Stimulated activated CD8-positive, alpha-beta memory T cell treated with anti-CD3 and anti-CD28 coated beads, Interleukin-7, amount 100 ng/mL, for 48 hours (primary cell): ENCODE data around the gene CHRDL1.
"Not testable (repeated sequence)": the region's sequence is repeated elsewhere in the genome, so short reads cannot be mapped to it uniquely, and the experiment has no call there.

Experiments
- DNase-seq, 2 donors: peaks; one replicate each; pipeline ENCODE4 v3.0.0-alpha.2; 2020; ENCODE audit warnings: low read depth in 1 of 2; ENCODE audit errors: extremely low read depth in 1 of 2

The CHRDL1 gene, protein sequence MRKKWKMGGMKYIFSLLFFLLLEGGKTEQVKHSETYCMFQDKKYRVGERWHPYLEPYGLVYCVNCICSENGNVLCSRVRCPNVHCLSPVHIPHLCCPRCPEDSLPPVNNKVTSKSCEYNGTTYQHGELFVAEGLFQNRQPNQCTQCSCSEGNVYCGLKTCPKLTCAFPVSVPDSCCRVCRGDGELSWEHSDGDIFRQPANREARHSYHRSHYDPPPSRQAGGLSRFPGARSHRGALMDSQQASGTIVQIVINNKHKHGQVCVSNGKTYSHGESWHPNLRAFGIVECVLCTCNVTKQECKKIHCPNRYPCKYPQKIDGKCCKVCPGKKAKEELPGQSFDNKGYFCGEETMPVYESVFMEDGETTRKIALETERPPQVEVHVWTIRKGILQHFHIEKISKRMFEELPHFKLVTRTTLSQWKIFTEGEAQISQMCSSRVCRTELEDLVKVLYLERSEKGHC

DNA sequence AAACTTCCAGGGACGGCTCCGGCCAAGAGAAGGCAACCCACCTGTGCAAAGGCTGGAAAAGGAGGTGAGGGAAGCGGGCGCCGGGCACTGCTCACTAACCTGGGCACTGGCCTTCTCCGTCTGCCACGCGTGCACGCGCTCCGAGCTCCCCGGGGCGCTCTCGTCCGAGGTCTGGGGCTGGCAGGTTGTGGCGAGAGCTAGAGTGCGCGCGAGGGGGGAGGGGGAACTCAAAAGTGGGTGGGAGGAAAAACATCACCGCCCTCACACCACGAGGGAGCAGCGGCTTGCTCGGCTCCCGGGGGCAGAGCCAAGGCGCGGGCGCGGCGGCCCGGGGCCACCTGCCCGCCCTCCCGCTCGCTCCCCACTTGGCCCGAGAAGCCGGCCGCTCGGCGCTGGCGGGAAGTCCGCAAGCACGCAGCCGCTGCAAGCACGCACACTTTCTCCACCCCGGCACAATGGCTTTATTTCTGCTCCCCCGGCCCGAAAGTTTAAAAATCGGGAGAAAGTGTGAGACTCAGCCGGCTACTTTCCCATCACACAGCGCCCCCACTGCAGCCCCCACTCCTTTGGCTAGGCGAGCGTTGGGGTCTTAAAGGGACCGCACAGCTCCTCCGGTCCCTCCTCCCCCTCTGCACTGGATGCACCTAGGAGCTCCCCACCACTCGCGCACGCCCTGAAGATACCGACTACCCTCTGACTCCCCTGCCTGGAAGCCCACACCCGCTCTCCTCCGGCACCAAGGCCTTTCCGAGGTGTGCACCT lies at the start of gene CHRDL1:
Gene CHRDL1, minus strand, starts transcription at position 173 of the 762 bp plus-strand sequence. CDS start 3,636 bp downstream, outside the sequence.
- DNase-seq: no peak

DNA sequence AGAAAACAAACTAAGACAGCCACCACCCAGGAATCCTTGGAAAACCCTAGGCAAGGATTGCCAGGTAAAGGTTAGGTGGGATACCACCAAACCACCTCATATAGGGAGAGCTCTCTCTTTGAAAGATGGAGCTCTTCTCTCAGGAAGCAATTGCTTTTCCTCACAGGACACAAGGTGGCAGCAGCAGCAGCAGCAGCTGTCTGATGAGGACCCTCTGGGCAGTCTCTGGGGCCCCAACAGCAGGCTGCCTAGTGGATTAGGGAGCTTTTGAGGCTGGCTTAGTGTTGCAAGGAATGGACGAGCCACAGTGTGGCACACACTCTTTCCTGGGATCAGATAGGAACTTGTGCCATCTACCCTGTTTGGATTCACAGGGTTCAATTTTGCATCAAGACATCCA lies 41.4 kb upstream of the CHRDL1 start:
- DNase-seq: no peak

DNA sequence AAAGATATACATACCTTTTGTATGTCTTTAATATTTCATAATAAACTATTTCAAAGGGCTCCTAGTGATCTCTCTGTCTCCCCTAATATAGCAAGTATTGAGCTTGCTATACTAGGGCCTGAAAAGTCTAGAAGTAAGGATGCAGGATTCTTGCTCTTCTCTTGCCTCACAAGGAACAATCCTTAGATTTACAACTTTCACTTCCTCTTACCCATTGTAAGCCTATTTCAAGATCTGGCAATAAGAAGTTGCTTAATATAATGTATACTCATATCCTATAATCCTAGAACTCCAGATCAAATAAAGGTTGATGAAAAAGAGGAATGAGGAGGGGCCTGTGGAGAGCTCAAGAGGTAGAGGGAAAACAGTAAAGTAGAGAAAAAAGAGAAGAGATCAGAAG lies 40.8 kb upstream of the CHRDL1 start:
- no peak for DNase-seq

DNA sequence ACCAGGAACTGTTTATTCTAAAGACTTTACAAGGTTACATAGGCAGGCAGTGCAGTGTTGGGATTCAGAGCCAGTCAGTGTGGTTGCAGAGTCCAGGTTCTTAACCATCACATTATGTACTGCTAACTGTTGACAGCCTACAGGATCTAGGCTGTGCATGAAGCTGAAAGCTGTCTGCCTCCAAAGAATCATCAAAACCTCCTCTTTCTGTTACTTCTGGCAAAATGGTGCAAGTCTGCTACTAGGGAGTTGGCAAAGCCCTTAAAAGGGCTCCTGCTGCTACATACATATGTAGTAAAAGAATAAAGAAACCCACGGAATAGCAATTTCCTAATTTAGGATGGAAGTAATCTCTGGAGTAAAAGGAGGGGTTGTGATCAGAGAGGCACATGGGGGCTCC lies 40.4 kb upstream of the CHRDL1 start:
- no peak for DNase-seq

DNA sequence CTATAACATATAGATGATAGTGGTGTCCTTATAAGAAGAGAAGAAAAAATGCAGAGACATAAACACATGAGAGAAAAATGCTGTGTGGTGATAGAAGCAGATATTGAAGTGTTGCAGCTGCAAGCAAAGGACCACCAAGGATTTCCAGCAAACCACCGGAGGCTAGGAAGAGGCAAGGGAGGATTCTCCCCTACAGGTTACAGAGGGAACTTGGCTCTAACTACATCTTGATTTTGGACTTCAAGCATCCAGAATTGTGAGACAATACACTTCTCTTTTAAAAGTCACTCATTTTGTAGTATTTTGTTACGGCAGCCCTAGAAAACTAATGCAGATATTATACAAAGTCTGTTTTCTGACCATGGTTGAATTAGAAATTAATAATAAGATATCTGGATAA lies 30.4 kb upstream of the CHRDL1 start:
- no peak for DNase-seq

DNA sequence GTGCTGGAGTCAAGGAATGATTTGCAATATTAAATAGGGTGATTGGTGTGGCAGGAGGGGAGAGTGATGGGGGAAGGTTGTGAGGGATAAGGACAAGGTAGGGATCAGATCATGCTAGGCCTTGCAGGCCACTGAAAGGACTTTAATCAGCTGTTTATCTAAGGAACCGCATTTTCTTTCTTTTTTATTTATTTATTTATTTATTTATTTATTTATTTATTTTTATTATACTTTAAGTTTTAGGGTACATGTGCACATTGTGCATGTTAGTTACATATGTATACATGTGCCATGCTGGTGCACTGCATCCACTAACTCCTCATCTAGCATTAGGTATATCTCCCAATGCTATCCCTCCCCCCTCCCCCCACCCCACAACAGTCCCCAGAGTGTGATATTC lies 20.9 kb upstream of the CHRDL1 start:
- not testable (repeated sequence) for DNase-seq

DNA sequence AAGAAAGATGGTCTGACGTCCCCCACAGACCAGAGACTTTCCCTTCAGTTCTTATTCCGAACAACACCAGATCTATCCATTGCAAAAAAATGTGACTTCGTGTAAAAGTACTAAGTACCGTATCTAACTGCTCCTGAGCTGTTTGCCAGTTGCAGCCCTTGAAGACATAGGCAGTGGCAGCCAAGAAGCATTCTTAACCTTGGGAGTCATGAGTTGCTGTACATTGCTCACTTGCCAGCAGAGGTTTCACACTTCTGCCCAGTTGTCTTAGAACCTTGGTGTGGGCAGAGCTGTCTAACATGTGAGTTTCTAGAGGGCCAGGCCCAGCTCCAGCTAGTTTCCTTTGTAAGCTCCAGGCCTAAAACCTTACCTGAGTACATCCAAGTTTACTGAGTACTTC lies 10.5 kb upstream of the CHRDL1 start:
- DNase-seq: no peak

DNA sequence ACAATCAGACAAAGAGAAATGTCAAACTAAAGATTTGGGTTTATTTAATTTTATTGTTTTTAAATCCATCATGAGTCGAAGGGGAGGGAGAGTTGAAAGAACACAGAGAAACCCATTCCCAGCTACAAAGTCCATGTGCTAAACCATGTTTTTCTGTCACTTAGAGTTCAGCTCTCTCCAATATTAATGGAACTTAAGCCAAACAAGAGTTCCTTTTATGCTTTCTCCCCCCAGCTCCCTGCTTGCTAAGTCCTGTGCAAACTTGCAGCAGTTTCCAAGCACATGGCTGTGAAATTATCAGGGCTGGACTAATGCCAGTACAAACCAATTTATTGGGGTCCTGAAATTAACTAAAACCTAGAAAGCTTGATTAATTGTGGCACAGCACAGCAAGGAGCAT lies 9.7 kb upstream of the CHRDL1 start:
- DNase-seq: no peak

DNA sequence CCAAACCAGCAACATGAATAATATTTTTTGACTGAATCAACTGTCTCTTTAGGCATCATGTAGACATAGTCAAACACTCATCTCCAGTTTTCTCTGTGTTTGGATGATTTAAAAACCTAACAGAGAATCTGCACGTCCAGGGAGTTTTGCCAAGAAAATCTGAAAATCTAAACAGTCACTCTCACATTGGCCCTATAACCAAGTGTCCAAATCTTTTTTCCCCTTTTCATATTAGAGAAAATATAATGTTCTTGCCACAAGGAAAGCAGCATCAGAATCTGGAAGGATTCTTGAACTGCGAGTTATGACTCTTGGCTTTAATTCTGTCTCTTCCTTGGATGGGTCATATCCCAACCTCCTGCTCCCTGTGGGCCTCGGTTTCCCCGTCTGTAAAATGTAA lies 8.8 kb upstream of the CHRDL1 start:
- no peak for DNase-seq

DNA sequence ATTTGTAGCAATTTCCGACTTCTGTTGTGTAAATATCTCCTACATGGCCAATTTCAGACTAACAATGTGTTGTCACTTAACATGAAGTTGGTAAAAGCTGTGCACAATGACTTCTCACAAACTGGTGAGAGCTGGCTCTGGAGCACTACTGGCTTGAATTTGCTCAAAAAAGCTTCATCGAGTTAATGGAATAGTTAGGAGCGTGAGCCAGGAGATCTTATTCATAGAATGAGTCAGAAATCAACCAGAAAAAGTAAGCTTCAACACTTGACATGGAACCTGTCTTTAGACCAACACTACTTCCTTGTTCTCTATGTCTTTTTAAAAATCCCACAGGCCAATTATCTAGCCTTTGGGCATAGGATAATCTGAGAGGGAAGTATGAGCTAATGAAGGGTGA lies 7.9 kb upstream of the CHRDL1 start:
- DNase-seq: no peak

DNA sequence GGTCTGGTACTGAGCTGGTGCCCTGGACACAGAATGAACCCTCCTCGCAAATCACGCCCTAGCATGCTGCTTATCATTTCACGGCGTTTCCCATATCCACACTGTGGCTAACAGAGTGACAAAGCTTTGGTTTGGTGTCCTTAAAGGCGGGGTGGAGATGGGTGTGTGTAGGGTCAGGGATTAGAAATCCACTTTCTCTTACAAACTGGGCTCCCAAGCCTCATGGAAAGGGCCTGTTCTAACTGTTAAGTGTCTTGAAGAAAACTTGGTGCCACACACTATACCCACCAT lies 735 bp upstream of the CHRDL1 start:
- DNase-seq: no peak

DNA sequence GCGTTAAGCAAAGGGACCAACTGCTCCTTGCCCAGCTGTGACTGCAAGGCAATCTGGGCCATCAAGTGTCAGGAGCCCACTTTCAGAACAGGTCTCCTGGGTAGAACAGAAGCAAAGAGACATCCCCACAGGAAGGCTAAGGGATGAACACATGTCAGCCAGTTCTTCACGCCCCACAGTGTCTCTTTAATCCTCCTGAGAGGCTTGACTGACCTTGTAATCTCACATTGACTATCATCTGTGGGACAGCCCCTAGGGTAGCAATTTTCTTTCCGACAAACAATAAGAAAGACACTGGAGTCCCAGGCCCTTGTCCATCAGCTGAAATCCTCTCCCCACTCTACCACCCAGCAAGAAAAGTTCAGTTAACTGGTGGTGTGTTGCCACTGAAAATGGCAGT lies 1.0 kb downstream of the CHRDL1 start:
- no peak for DNase-seq

DNA sequence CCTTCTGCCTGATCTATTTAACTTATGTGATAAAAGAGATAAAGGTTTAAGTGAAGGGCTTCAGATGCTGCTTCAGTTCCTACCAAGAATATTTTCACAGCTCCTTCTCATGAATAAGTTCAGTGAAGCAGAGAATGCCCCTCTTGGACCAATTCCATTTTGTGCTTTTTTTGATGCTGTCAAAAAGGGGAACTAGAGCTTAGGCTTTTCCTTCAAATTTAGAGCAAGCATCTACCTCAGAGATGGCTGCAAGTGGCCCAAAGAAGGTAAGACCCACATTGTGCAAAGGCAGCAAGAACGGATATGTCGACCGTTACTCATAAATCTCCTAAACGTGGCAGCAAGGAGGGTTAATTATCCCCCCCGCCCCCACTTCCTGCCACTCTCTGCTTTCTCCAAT lies 4.5 kb downstream of the CHRDL1 start:
- no peak for DNase-seq

DNA sequence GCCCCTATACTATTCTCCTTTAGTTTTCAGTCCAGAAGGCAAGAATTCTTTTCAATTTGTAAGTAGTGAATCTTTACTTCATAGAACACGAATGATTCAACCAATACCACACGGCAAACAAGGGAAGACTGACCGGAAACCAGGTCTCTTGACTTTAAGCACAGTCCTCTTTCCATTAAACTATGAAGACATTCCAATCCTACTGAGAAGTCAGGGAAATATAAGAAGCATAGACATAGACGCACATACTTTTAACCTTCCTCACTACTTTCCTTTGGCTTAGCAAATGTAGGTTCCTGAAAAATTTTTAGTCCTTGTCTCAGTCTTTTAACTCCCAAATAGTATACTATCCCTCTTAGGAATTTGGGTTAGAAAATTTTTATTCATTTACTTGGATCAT lies 9.1 kb downstream of the CHRDL1 start:
- DNase-seq: no peak

DNA sequence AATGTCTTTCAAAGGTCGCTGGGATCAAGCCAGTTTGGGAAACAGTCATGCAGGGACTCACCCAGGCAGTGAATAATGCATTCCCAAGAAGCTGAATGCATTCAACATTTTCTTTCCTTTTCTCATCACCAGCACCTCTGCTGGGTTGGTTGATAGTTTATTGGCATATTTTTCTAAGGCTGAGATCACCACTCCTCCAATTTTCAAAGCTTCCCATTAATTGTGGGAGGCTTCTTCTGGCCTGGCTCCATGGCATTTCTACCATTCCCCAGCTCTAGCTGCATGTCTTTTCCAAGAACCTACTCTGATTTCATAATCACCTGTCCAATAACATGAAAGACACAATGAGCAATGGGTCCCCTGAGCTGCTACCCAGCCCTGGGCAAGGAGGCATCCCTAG lies 35.8 kb downstream of the CHRDL1 start:
- no peak for DNase-seq

DNA sequence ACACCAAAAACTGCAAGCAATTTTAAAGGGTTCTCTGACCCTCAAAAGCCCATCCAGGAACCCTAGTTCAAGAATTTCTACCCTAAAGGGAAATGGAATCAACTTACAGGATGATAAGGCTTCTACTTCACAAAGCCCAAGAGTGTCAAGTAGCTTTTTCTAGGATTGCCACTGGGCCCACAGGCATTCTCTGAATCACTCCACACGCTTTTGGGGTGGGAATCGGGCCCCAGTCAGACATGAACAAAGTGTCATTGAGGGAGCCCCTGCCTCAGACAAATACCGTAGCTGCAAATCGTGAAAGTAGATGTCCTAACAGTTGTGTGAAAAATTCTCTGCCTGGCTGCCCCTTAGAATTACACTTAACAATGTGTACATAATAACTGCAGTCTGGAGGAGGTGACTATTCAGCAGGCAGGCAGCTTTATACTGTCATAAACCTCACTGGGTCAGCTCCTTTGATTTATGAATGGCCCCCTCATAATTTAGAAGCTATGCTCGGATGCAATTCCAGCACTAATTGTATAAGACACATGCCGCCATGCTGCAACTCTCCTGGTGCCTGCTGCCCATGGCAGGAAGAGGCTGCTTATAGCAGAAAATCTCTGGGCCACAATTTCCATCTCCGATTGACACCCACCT lies 36.7 kb downstream of the CHRDL1 start:
- no peak for DNase-seq

DNA sequence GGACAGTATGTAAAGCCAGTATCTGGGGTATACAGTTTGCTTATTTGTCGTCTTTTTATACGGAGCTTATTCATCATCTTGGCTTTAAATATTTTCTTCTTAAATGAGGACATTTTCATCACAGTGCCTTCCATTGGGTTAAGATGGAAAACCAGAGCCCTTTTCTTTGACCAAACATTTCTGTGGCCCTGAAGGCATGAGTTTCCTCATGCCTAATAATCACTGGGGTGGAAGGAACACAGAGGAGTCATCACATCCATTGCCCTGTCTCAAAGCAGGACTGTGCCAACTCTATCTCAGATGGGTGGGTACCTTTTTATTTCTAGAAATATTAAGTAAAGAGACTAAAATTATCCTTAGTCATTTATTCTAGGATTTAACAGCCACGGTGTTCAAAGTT lies 40.0 kb downstream of the CHRDL1 start:
- DNase-seq: no peak

DNA sequence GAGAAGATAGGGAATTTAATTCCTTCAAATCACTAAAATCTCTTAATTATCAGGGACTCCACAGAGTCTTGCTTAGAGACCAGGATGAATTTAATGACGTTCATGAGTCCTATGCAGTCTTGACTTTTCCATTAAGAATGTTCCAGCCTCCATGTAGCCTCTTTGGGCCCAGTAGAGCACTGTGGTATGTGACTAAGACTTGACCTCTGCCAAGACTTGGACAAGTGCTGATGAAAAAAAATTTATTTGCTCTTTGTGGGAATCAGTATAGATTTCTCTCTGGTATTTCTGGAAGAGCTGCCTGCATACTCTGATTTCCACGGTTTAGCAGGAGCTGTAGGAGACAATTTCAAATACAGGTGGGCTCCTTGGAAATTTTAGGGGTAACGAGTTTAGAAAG lies 40.6 kb downstream of the CHRDL1 start:
- DNase-seq: no peak

DNA sequence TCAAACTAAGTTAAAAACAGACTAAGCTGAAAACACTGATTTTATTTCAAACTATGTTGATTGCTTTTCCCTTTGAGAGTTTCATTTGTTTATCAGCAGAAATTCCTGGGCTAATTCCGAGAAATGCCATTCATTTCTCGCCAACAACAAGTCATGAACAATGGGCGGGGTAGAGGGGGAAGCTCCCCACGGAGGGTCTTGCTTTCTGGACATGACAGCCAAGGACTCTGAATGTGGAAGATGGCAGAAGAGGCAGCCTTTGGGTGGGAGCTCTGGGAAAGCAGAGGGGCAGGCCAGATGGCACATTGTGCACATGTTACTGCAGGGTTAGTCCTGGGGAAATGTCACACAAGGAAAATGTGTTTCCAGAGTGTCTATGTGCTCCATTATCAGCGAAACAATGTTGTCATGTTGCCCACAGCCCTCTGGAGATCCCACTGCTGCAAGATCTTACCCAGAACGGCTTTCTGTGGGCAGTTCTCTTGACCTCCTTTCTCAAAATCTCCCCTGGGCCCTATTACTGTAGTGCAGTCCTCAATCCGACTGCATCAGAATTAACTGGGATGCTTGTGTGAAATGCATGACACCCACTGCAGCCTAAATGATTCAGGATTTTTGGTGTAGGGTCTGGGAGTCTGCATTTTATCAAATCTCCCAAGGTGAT lies 45.0 kb downstream of the CHRDL1 start:
- no peak for DNase-seq

DNA sequence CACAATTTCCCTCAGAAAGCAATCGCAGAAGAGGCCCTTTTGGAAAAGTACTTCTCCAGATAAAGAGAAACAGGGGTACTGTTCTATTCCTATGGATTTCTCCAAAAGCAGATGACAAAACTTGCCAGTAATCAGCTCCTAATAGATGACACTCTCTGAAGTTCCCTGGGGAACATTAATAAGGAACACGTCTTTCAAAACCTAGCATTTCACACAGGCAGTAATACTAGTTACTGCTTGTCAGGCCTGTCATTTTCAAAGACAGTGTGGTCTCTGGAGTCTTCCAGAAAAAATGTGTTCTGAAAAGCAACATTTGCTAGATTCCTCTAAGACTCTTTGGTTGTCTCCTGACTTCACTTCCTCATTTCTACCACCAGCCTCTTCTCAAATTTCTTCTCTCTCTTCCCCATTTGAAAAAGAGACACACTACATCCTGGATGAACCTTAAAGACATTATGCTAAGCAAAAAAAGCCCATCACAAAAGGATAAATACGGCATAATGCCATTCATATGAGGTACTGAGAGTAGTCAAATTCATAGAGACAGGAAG lies 47.3 kb downstream of the CHRDL1 start:
- no peak for DNase-seq

DNA sequence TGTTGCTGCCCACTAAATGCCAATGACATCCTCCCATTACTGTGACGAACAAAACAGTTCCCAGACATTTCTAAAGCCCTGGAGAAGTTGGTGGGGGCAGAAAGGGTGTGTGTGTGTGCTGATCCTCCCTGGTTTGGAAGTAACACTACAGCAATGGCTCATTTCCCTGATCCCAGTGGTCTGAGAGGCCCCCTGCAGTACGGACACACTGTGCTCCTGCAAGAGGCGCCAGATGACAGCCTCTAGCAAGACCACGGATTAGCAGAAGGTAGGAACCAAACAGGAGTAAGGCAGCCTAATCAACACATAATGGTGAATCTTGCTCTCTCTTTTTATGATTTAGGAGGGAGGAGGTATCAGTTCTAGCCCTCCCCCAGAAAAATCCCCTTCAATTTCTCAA lies 49.6 kb downstream of the CHRDL1 start:
- no peak for DNase-seq
